NCI-H2107 treated with DMSO at 0.1 percent for 48 hours (cell line): ENCODE data around the gene ACAP3.

Experiments used
- DNase-seq: peaks from one replicate; lab custom pipeline; 2025; ENCODE audit not compliant: unreplicated experiment; lab: John Stamatoyannopoulos, UW

The ACAP3 gene

GRCh38 chr1:1345860-1346500 is 38.2 kb upstream of the ACAP3 start:
- DNase-seq, result no peak

GRCh38 chr1:1345384-1345783 is 37.7 kb upstream of the ACAP3 start:
- no peak for DNase-seq

GRCh38 chr1:1344655-1345361 is 37.1 kb upstream of the ACAP3 start:
- no peak for DNase-seq

- no peak for DNase-seq
Measured at GRCh38 chr1:1343811-1344421, 36.2 kb upstream of the ACAP3 start.

- no peak for DNase-seq
Measured at GRCh38 chr1:1342584-1343115, 34.9 kb upstream of the ACAP3 start.

- DNase-seq, result no peak
Measured at GRCh38 chr1:1342061-1342562, 34.4 kb upstream of the ACAP3 start.

- DNase-seq, result no peak
Measured at GRCh38 chr1:1341549-1342021, 33.9 kb upstream of the ACAP3 start.

GRCh38 chr1:1340791-1341548 is 33.2 kb upstream of the ACAP3 start:
- no peak for DNase-seq

GRCh38 chr1:1340185-1340584 is 32.5 kb upstream of the ACAP3 start:
- no peak for DNase-seq

- no peak for DNase-seq
Measured at GRCh38 chr1:1338278-1338677, 30.5 kb upstream of the ACAP3 start.

- no peak for DNase-seq
Measured at GRCh38 chr1:1337793-1338147, 30.0 kb upstream of the ACAP3 start.

GRCh38 chr1:1336931-1337792 is 29.4 kb upstream of the ACAP3 start:
- no peak for DNase-seq

GRCh38 chr1:1336446-1336845 is 28.7 kb upstream of the ACAP3 start:
- DNase-seq, result no peak

GRCh38 chr1:1335792-1336248 is 28.1 kb upstream of the ACAP3 start:
- no peak for DNase-seq

GRCh38 chr1:1335283-1335682 is 27.6 kb upstream of the ACAP3 start:
- no peak for DNase-seq

GRCh38 chr1:1334835-1335234 is 27.1 kb upstream of the ACAP3 start:
- no peak for DNase-seq

- no peak for DNase-seq
Measured at GRCh38 chr1:1333551-1334241, 26.0 kb upstream of the ACAP3 start.

- no peak for DNase-seq
Measured at GRCh38 chr1:1332774-1333480, 25.2 kb upstream of the ACAP3 start.
